Measurements from ENCODE around the gene ACOT4.
"Not testable (repeated sequence)": the region's sequence is repeated elsewhere in the genome, so short reads cannot be mapped to it uniquely, and the experiment has no call there.

The ACOT4 gene, protein sequence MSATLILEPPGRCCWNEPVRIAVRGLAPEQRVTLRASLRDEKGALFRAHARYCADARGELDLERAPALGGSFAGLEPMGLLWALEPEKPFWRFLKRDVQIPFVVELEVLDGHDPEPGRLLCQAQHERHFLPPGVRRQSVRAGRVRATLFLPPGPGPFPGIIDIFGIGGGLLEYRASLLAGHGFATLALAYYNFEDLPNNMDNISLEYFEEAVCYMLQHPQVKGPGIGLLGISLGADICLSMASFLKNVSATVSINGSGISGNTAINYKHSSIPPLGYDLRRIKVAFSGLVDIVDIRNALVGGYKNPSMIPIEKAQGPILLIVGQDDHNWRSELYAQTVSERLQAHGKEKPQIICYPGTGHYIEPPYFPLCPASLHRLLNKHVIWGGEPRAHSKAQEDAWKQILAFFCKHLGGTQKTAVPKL

DNA sequence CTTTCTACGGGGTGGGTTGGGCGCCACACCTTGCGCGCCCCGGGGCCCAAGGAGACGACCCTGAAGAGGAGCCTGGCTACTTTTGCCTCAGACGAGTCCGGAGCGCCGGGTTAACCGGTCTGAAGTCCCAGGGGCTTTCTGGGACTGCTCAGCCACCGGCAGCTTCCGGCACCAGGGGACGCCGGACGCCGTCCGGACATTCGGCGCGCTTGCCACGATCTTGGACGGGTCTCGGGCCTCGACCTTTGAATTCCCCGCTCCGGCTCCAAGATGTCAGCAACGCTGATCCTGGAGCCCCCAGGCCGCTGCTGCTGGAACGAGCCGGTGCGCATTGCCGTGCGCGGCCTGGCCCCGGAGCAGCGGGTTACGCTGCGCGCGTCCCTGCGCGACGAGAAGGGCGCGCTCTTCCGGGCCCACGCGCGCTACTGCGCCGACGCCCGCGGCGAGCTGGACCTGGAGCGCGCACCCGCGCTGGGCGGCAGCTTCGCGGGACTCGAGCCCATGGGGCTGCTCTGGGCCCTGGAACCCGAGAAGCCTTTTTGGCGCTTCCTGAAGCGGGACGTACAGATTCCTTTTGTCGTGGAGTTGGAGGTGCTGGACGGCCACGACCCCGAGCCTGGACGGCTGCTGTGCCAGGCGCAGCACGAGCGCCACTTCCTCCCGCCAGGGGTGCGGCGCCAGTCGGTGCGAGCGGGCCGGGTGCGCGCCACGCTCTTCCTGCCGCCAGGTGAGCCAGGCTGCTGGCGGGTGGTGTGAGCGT is at the start of gene ACOT4:
TSS of gene ACOT4 (plus strand) at position 184 of the 760 bp plus-strand sequence. CDS start at position 271, 87 bp downstream.
- peak; percentile 3 to 30 for DNase-seq (ENCODE audit: low read depth in 2 of 2)

DNA sequence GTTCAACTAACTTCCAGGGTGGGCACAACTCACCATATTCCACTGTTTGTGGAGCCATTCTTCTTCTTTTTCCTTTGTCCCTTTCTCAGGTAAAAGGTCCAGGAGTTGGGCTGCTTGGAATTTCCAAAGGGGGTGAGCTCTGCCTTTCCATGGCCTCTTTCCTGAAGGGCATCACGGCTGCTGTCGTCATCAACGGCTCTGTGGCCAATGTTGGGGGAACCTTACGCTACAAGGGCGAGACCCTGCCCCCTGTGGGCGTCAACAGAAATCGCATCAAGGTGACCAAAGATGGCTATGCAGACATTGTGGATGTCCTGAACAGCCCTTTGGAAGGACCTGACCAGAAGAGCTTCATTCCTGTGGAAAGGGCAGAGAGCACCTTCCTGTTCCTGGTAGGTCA is 48.7 kb upstream of the ACOT4 start:
- not testable (repeated sequence) for DNase-seq (ENCODE audit: low read depth in 2 of 2)

DNA sequence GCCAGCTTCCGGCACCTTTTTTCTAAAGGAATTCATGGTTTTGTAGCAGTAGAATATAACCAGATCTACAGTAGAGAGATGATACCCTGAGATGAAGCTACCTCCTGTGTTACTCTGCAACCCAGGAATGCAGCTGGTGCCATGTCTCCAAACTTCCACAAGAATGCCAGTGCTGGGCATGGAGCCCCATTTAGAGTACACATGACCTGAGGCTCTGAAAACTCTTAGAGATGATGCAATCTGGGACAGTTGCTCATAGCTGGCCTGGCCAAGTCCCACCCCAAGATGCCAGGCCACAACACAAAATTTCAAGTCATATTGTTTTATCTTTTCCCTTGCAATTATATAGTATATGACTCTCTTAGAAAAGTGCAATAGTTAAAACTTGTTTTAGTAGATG is 46.3 kb upstream of the ACOT4 start:
- DNase-seq (ENCODE audit: low read depth in 2 of 2): not testable (repeated sequence)

DNA sequence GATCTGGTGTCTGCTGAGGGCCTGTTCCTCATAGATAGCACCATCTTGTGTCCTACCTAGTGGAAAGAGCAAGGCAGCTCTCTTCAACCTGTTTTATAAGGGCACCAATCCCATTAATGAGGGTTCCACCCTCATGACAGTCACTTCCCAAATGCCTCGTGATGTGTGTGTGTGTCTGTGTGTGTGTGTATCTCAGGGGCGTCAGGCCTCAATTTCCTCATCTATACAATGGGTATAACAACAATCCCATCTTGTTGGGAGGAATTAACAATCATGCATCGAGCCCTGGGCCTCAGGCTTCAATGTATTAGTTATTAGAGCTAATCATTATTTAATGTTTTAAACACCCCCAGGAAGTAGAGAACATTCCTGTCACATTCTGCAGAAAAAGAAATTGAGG is 42.6 kb upstream of the ACOT4 start:
- not testable (repeated sequence) for DNase-seq (ENCODE audit: low read depth in 2 of 2)

DNA sequence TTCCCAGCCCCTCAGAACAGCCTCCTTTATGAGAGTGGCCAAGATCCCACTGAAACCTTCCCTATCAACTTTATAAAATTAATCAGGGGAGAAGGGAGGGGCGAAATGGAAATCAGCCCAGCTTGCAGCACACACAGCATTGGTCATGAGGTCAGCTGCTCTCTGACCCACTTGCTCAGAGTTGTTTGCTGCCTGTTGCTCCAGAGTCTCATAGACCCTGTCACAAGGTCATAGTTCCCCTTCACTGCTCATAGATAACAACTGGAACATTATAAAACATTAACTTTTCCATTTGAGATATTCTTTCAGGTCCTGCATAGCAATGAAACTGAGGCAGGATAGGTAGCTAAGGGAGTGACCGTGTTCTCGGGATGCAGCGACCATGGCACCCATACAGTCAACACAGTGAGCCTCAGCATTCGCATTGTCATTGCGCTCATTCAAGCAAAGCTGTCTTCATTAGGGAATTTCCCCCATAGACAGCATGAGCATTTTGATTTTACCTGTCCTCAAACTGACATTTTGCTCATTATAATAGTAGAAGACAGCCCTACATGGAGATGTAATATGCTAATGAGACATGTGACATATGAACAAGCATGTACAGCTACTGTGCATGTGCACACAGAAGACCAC is 41.7 kb upstream of the ACOT4 start:
- not testable (repeated sequence) for DNase-seq (ENCODE audit: low read depth in 2 of 2)

DNA sequence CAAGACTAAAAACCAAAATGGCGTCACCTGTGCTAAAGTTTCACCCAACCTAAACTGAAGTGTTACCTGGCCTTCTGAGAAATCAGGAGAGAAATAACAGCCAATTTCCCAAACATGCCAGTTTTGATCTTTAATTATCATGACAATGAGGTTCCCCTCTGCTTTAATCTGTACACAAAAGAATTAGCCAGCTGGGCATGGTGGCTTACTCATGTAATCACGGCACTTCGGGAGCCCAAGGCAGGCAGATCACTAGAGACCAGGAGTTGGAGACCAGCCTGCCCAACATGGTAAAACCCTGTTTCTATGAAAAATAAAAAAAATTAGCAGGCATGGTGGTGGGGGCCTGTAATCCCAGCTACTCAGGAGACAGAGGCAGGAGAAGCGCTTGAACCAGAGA is 37.8 kb upstream of the ACOT4 start:
- DNase-seq (ENCODE audit: low read depth in 2 of 2): no peak

DNA sequence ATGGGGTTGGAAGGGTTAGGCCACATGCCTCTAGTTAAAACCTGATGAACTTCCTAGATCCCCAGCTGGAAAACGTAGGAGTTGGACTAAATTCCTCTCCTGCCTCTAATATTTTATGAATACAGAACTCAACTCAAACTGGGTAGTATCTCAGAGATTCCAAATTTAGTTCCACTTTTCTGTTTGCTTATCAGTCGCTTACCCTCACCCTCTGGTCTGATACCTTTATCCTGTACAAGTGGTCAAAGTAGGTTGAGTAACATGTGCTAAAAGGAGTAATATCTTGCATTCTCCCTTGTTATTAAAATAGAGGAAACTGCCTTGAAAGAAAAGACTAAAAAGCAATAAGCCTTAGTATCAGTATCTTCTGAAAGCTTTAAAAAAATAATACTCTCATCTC is 34.5 kb upstream of the ACOT4 start:
- DNase-seq (ENCODE audit: low read depth in 2 of 2): not testable (repeated sequence)

DNA sequence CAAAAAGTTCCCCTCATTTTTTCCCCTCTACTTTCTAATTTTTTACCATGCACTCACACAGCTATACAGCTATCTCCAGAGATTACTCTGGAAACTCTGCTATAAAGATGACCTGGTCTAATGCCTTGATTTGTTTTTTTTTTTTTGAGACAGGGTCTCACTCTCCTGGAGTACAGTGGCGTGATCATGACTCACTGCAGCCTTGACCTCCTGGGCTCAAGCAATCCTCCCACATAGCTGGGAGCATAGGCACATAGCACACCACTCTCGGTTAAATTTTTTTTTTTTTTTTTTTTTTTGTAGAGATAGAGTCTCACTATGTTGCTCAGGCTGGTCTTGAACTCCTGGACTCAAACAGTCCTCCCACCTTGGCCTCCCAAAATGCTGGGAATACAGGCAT is 33.4 kb upstream of the ACOT4 start:
- DNase-seq (ENCODE audit: low read depth in 2 of 2): not testable (repeated sequence)

DNA sequence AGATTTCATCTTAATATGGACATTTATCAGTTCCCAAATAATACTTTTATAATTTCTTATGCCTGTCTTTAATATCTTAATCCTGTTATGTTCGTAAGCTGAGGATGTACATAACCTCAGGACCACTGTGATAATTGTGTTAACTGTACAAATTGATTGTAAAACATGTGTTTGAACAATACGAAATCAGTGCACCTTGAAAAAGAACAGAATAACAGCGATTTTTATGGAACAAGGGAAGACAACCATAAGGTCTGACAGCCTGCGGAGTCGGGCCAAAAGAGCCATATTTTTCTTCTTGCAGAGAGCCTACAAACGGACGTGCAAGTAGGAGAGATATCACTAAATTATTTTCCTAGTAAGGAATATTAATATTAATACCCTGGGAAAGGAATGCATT is 29.4 kb upstream of the ACOT4 start:
- DNase-seq (ENCODE audit: low read depth in 2 of 2): not testable (repeated sequence)

DNA sequence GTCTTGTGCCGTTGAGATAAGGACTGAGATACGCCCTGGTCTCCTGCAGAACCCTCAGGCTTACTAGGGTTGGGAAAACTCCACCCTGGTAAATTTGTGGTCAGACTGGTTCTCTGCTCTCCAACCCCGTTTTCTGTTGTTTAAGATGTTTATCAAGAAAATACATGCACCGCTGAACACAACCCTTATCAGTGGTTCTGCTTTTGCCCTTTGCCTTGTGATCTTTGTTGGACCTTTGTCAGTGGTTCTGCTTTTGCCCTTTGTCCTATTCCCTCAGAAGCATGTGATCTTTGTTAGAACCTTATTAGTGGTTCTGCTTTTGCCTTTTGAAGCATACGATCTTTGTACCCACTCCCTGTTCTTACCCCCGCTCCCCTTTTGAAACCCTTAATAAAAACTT is 29.0 kb upstream of the ACOT4 start:
- DNase-seq (ENCODE audit: low read depth in 2 of 2): not testable (repeated sequence)

DNA sequence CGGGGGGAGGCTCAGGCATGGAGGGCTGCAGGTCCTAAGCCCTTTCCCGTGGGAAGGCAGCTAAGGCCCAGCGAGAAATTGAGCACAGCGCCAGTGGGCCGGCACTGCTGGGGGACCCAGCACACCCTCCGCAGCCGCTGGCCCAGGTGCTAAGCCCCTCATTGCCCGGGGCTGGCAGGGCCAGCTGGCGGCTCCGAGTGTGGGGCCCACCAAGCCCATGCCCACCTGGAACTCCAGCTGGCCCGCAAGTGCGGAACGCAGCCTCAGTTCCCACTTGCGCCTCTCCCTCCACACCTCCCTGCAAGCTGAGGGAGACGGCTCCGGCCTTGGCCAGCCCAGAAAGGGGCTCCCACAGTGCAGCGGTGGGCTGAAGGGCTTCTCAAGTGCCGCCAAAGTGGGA is 25.2 kb upstream of the ACOT4 start:
- not testable (repeated sequence) for DNase-seq (ENCODE audit: low read depth in 2 of 2)

DNA sequence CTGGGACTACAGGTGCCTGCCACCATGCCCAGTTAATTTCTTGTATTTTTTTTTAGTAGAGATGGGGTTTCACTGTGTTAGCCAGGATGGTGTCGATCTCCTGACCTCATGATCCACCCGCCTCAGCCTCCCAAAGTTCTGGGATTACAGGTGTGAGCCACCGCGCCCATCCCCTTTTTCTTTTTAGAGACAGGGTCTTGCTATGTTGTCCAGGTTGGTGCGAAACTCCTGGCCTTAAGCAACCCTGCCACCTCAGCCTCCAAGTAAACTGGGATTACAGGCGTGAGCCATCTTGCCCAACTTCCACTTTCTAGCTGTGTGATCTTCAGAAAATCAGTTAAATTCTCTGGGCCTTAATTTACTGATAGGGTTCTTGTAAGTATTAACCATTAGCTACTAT is 24.7 kb upstream of the ACOT4 start:
- not testable (repeated sequence) for DNase-seq (ENCODE audit: low read depth in 2 of 2)

DNA sequence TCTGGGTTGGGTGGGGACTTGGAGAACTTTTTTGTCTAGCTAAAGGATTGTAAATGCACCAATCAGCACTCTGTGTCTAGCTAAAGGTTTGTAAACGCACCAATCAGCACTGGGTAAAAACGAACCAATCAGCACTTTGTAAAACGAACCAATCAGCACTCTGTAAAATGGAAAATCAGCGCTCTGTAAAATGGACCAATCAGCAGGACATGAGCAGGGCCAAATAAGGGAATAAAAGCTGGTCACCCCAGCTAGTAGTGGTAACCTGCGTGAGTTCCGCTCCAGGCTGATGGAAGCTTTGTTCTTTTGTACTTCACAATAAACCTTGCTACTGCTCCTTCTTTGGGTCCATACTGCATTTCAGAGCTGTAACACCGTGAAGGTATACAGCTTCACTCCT is 24.3 kb upstream of the ACOT4 start:
- DNase-seq (ENCODE audit: low read depth in 2 of 2): no peak

DNA sequence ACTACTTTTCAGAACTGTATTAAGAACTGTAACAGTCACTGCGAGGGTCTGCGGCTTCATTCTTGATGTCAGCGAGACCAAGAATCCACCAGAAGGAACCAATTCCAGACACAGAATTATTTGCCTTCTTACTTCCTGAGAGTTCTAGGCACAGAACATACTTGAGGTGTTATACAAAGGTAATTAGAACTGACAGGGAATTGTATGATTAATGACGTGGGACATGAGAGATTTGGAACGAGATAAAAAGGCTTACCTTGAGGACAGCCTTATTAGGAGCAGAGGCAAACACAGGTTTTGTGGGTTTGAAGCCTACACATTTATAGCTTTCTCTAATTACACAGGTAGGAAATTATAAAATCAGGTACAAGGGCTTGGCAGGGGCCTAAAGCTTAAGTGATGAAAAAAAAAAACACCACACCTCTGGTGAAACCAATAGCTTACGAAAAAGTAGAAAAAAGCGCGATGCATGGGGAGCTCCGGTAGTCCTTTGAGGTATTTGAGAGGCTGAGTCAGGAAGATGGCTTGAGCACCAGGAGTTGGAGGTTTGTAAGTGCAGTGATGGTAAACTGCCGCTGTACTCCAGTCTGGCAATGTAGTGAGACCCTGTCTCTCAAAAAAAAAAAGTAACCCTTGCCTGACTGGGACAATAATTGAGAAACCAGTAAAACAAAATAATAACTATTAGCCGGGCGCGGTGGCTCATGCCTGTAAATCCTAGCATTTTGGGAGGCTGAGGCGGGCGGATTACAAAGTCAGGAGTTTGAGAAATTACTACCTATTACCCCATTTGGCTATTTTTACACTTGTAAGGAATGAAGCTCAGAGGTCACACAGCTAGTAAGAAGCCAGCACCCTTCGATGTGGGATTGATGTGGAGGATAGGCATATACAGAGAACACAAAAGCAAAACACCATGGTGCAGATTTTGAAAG is 23.5 kb upstream of the ACOT4 start:
- DNase-seq (ENCODE audit: low read depth in 2 of 2): no peak

DNA sequence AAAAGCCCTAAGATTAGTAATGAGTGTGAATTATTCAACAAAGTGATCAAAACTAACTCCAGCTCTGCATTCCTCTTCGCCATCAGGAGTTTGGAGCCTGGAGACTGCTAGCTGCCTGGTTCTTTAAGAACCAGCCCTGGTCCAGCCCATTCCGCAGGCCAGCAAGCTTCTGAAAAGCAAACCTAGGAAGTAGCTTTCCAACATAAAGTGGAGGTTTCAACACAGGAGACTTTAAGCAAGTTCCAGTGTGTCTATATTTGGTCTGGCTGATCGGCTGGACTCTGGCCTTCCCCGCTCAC is 22.8 kb upstream of the ACOT4 start:
- not testable (repeated sequence) for DNase-seq (ENCODE audit: low read depth in 2 of 2)

DNA sequence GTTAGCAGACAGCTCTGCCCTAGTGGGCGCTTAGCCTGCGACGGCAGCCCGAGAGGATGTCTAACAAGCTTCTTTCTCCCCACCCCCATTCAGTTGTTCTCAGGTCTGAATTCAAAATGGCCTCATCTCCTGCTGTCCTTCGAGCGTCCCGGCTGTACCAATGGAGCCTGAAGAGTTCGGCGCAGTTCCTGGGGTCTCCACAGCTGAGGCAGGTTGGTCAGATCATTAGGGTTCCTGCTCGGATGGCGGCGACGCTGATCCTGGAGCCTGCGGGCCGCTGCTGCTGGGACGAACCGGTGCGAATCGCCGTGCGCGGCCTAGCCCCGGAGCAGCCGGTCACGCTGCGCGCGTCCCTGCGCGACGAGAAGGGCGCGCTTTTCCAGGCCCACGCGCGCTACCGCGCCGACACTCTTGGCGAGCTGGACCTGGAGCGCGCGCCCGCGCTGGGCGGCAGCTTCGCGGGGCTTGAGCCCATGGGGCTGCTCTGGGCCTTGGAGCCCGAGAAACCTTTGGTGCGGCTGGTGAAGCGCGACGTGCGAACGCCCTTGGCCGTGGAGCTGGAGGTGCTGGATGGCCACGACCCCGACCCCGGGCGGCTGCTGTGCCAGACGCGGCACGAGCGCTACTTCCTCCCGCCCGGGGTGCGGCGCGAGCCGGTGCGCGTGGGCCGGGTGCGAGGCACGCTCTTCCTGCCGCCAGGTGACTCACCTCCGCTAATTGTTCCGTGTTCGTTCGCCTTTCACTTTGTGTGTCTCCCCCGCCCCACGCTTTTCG is 22.3 kb upstream of the ACOT4 start, which contains the start of gene ACOT2:
TSS of gene ACOT2 (plus strand) at position 29 of the 774 bp plus-strand sequence. CDS start at position 57, 28 bp downstream.
- DNase-seq (ENCODE audit: low read depth in 2 of 2): peak; percentile 51 to 70

DNA sequence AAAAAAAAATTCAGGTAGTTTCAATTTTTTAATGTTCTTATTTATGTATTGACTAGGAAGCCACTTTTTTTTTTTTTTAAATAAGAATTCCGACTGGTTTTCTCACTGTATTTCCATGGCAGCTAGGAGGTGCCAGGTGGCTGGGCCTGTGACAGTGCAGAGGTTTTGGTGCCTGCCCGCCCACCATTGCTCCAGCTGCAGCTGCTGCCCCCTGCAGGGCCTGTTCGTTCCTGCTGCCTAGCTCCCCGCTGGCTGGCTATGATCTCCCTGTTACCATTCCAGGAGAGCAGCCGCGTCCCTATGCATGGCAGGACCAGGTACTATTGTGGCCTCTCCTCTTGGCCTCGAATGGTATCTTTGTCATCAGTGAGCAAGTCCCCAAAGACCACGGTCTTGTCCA is 20.8 kb upstream of the ACOT4 start:
- DNase-seq (ENCODE audit: low read depth in 2 of 2): peak; percentile 27 to 31

DNA sequence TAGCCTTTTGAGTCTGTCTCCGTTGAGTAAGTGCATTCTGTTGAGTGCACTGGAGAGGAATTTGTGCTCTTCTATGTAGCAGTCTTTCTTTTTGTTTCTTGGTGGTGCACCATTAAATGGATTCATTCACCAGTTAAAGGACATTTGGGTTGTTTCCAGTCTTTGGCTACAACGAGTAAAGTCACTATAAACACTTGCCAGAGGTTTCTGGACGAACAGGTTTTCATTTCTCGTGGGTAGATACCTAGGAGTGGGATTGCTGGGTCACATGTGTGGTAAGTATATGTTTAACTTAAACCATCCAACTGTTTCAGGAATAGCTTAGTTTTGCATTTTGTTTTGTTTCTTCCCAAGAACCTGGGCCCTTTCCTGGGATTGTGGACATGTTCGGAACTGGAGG is 18.6 kb upstream of the ACOT4 start:
- DNase-seq (ENCODE audit: low read depth in 2 of 2): not testable (repeated sequence)

DNA sequence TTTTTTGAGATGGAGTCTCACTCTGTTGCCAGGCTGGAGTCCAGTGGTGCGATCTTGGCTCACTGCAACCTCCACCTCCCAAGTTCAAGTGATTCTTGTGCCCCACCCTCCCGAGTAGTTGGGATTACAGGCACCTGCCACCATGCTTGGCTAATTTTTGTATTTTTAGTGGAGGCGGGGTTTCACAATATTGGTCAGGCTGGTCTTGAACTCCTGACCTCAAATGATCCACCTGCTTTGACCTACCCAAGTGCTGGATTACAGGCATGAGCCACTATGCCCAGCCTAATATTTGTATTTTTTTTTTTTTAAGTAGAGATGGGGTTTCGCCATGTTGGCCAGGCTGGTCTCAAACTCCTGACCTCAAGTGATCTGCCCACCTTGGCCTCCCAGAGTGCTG is 17.9 kb upstream of the ACOT4 start:
- not testable (repeated sequence) for DNase-seq (ENCODE audit: low read depth in 2 of 2)

DNA sequence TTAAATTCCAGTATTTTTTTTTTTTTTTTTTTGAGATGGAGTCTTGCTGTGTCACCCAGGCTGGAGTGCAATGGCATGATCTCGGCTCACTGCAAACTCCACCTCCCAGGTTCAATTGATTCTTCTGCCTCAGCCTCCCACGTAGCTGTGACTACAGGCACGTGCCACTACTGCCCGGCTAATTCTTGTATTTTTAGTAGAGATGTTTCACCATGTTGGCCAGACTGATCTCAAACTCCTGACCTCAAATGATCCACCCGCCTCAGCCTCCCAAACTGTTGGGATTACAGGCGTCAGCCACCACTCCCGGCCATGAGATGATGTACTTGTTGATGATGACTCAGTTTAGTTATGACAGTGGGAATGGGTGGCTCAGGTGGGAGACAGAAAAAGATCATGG is 17.4 kb upstream of the ACOT4 start:
- DNase-seq (ENCODE audit: low read depth in 2 of 2): not testable (repeated sequence)

DNA sequence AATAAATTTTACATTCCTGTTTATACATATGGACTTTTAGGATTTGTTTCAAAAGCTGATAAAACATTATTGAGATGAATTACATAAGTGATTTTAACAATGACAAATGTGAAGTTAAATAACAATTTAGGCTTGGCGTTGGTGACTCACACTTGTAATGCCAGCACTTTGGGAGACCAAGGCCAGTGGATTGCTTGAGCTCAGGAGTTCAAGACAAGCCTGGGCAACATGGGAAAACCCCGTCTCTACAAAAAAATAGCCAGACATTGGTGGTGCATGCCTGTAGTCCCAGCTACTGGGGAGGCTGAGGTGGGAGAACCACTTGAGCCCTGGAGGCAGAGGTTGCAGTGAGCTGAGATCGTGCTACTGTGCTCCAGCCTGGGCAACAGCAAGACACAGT is 15.3 kb upstream of the ACOT4 start:
- no peak for DNase-seq (ENCODE audit: low read depth in 2 of 2)
